GM12865 (cell line): Measurements from ENCODE around the gene GTF2H4.
"Not testable (repeated sequence)": the region's sequence is repeated elsewhere in the genome, so short reads cannot be mapped to it uniquely, and the experiment has no call there.

Source experiments
- DNase-seq: peaks from one replicate; pipeline ENCODE4 v3.0.0; 2010; ENCODE audit warnings: low read depth
- H3K4me3 ChIP-seq: 2 replicates; pipeline ENCODE4 v1.5.1; 2011; ENCODE audit warnings: mild to moderate bottlenecking, low read depth, low read length, control low read depth
- TF ChIP-seq, protein P1 (sequence below): IDR thresholded peaks from 2 replicates; pipeline ENCODE4 v1.5.1; 2011; ENCODE audit warnings: low read length, control low read depth, low read depth, inconsistent platforms; ENCODE audit not compliant: insufficient read depth; ENCODE audit errors: missing control alignments

GTF2H4 gene

DNA sequence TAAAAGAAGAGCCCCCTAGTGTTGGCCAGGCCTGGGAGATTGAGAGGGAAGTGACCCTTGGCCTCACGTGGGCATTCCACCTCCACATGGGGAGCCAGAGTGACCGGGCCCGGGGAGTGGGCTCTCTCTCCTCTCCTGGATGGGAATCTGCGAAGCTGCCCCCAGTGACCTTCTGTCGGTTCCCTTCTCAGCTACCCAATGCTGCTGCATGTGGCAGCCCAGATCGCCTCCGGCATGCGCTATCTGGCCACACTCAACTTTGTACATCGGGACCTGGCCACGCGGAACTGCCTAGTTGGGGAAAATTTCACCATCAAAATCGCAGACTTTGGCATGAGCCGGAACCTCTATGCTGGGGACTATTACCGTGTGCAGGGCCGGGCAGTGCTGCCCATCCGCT lies 10.1 kb upstream of the GTF2H4 start:
- H3K4me3 ChIP-seq: no peak overlapping the region
- DNase-seq: no peak
- TF ChIP-seq, protein P1, sequence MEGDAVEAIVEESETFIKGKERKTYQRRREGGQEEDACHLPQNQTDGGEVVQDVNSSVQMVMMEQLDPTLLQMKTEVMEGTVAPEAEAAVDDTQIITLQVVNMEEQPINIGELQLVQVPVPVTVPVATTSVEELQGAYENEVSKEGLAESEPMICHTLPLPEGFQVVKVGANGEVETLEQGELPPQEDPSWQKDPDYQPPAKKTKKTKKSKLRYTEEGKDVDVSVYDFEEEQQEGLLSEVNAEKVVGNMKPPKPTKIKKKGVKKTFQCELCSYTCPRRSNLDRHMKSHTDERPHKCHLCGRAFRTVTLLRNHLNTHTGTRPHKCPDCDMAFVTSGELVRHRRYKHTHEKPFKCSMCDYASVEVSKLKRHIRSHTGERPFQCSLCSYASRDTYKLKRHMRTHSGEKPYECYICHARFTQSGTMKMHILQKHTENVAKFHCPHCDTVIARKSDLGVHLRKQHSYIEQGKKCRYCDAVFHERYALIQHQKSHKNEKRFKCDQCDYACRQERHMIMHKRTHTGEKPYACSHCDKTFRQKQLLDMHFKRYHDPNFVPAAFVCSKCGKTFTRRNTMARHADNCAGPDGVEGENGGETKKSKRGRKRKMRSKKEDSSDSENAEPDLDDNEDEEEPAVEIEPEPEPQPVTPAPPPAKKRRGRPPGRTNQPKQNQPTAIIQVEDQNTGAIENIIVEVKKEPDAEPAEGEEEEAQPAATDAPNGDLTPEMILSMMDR: no peak

DNA sequence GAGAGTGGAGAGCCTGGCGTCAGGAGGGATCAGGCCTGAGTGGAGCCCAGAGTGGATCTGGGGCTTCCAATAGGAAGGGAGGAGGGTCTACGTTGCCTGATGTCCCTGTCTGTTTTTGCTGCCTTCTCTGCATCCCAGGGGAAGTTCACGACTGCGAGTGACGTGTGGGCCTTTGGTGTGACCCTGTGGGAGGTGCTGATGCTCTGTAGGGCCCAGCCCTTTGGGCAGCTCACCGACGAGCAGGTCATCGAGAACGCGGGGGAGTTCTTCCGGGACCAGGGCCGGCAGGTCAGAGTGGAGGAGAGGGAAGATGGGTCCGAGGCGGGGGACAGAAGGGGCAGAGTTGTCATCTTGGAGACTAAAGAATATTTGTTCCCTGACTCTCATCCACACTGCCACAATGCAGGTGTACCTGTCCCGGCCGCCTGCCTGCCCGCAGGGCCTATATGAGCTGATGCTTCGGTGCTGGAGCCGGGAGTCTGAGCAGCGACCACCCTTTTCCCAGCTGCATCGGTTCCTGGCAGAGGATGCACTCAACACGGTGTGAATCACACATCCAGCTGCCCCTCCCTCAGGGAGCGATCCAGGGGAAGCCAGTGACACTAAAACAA lies 9.2 kb upstream of the GTF2H4 start:
- H3K4me3 ChIP-seq: no peak overlapping the region
- no peak for DNase-seq
- TF ChIP-seq, protein P1: no peak

DNA sequence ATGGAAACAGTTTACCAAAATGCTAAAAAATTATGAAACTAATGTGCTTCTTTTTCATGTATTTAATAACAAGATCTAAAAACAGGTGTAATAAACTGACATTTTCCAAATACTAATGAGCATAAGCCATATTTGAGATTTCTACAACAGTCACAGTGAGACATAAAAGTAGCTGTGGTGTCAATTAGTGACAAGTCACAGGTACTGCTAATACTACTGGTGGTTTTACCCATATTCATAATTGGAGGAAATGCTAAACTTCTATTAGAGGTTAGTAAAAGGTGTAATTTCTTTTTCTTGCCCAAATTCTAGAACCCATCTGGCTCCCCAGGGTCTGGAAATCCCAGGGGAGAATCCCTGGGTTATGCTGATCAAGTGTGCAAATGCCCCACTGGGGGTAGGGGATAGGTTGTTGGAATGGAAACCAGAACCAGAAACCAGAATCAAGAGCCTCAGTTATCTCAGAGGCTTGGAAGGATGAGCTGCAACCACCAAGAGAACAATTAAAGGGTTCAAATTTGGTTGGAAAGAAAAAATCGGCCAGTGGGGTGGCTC lies 7.1 kb upstream of the GTF2H4 start:
- no peak for DNase-seq
- TF ChIP-seq, protein P1: no peak
- no peak overlapping the region for H3K4me3 ChIP-seq

DNA sequence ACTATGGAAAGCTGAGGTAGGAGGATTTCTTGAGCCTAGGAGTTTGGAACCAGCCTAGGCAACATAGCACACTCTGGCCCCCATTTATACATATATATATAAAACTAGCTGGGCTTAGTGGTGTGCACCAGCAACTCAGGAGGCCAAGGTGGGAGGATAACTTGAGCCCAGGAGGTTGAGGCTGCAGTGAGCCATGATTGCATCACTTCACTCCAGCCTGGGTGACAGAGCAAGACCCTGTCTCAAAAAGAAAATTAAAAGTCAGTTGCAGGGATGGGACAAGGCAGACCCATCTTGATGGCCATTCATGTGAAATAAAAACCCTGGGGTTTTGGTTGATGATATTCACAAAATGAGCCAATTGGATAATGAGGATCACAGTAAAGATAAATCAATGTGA lies 6.6 kb upstream of the GTF2H4 start:
- TF ChIP-seq, protein P1: no peak
- no peak for DNase-seq
- no peak overlapping the region for H3K4me3 ChIP-seq

DNA sequence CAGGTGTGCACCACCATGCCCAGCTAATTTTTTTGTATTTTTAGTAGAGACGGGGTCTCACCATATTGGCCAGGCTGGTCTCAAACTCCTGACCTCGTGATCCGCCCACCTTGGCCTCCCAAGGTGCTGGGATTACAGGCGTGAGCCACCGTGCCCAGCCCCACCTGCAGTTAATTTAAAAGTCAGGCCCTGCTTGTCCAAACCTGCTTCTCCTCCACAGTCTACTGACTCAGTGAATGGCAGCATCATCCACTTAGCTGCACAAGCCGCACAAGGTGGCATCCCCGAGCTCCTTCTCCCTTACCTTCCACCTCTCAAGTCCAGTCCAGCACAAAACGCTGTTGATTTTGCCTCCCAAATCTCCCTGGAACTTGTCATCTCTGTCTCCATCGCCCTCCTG lies 5.8 kb upstream of the GTF2H4 start:
- not testable (repeated sequence) for DNase-seq, H3K4me3 ChIP-seq

DNA sequence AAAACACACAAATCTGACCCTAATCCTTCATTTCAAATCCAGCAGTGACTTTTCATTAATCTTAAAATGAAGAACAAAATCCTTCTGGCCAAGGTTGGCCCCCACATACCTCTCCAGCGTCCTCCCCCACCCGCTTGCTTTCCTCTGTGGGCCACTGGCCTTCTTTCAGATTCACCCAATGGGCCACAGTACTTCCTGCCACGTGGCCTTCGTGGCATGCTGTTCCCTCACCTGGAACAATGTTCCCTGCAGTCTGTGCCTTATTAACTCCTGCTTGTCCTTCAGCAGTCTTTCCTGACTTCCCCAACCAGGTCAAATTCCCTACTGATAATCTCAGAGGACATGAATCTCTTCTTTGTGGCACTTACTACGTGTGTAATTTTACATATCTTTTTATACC lies 5.3 kb upstream of the GTF2H4 start:
- TF ChIP-seq, protein P1: no peak
- H3K4me3 ChIP-seq: no peak overlapping the region
- DNase-seq: no peak

DNA sequence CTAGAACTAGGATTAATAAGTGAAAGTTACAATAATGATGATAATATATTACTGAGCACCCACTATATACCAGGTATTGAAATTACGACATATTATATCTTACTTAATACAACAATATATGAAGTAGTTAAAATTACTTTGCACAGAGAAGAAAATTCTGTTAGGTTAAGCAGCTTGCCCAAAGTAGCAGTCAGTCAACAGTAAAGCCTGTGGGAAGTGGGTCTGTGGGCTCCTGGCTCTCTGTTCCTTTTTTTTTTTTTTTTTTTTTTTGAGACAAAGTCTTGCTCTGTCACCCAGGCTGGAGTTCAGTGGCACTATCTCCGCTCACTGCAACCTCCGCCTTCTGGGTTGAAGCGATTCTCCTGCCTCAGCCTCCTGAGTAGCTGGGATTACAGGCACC lies 4.8 kb upstream of the GTF2H4 start:
- no peak for DNase-seq
- TF ChIP-seq, protein P1: no peak
- H3K4me3 ChIP-seq: no peak overlapping the region

DNA sequence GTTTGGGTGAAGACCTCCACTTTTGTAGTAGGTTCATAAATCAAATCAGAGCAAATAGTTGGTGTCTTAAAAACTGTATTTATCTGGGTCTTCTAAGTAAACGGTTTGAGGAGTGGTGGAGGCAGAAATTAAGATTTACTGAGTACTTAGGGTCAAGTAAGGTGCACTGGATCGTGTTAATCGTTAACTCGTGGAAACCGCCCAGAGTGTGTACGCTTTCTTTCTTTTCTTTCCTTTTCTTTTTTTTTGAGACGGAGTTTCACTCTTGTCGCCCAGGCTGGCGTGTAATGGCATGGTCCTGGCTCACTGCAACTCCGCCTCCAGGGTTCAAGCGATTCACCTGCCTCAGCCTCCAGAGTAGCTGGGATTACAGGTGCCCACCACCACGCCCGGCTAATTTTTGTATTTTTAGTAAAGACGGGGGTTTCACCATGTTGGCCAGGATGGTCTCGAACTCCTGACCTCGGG lies 683 bp upstream of the GTF2H4 start:
- peak overlapping the region; percentile 90 for H3K4me3 ChIP-seq
- DNase-seq: not testable (repeated sequence)
